Measurements from ENCODE around the gene CFAP251. TPM values are rescaled to one million over a fixed set of nuclear protein-coding genes. Genes with fewer than 3 reads are reported as not detected.
A peak's percentile ranks its signal among the peaks of the same experiment; 100 is the strongest.
"Not testable (repeated sequence)": the region's sequence is repeated elsewhere in the genome, so short reads cannot be mapped to it uniquely, and the experiment has no call there.

CFAP251 gene
- total RNA-seq, 4 donors from 2014 or later = 0.67 to 1.1 (median 0.95) TPM; not detected in 1

GRCh38 chr12:122040579-122041386 is 122.4 kb downstream of the CFAP251 start:
- DNase-seq = peak in 2 of 3 donors; percentile 72 to 76
- TF ChIP-seq POLR2A (IDR thresholded peaks at IDR 0.05) (no peak), CTCF (IDR thresholded peaks at IDR 0.05) (no peak)
- Histone ChIP-seq H3K4me3 (peak overlapping the region in 1 of 4 donors; percentile 3), H3K9me3 (no peaks in the 10 kb centered on the region), H3K27me3 (no peaks in the 10 kb centered on the region), H3K27ac (peak overlapping the region in 3 of 4 donors; percentile 24 to 42 (median 31)), H3K36me3 (peaks cover 0 to 17% (median 0%) of the 10 kb centered on the region in 3 donors), H3K4me1 (peaks cover 0 to 16% (median 0%) of the 10 kb centered on the region in 4 donors)

GRCh38 chr12:122041458-122041857 is 123.1 kb downstream of the CFAP251 start:
- not testable (repeated sequence) for DNase-seq, H3K9me3 ChIP-seq, H3K4me3 ChIP-seq, H3K27me3 ChIP-seq
- peak overlapping the region in 2 of 4 donors; percentile 31 to 42 for H3K27ac ChIP-seq
- H3K36me3 ChIP-seq = peaks cover 0 to 15% (median 0%) of the 10 kb centered on the region in 3 donors
- H3K4me1 ChIP-seq = peaks cover 0 to 16% (median 0%) of the 10 kb centered on the region in 4 donors

GRCh38 chr12:122042910-122043309 is 124.5 kb downstream of the CFAP251 start:
- Histone ChIP-seq H3K9me3 (no peaks in the 10 kb centered on the region), H3K27ac (no peak overlapping the region), H3K36me3 (peaks cover 0 to 9% (median 0%) of the 10 kb centered on the region in 3 donors), H3K27me3 (no peaks in the 10 kb centered on the region), H3K4me1 (peaks cover 0 to 16% (median 0%) of the 10 kb centered on the region in 4 donors), H3K4me3 (no peak overlapping the region)
- no peak for TF ChIP-seq CTCF (IDR thresholded peaks at IDR 0.05)
- no peak for TF ChIP-seq POLR2A (IDR thresholded peaks at IDR 0.05)
- DNase-seq = no peak

- peaks cover 0 to 16% (median 0%) of the 10 kb centered on the region in 4 donors for H3K4me1 ChIP-seq
- no peak for TF ChIP-seq CTCF (IDR thresholded peaks at IDR 0.05)
- no peak for TF ChIP-seq POLR2A (IDR thresholded peaks at IDR 0.05)
- H3K9me3 ChIP-seq = no peaks in the 10 kb centered on the region
- DNase-seq = no peak
- no peak overlapping the region for H3K4me3 ChIP-seq
- H3K36me3 ChIP-seq = peaks cover 0 to 9% (median 0%) of the 10 kb centered on the region in 3 donors
- no peaks in the 10 kb centered on the region for H3K27me3 ChIP-seq
- no peak overlapping the region for H3K27ac ChIP-seq
Measured at GRCh38 chr12:122043476-122043875, 125.1 kb downstream of the CFAP251 start.

- Histone ChIP-seq H3K9me3 (no peaks in the 10 kb centered on the region), H3K4me1 (peaks cover 0 to 13% (median 0%) of the 10 kb centered on the region in 4 donors), H3K36me3 (peaks cover 0 to 9% (median 0%) of the 10 kb centered on the region in 3 donors), H3K4me3 (no peak overlapping the region), H3K27ac (no peak overlapping the region), H3K27me3 (no peaks in the 10 kb centered on the region)
- DNase-seq = no peak
- no peak for TF ChIP-seq CTCF (IDR thresholded peaks at IDR 0.05)
Measured at GRCh38 chr12:122045262-122045661, 126.9 kb downstream of the CFAP251 start.

GRCh38 chr12:122046145-122046544 is 127.8 kb downstream of the CFAP251 start:
- Histone ChIP-seq H3K36me3 (peaks cover 0 to 9% (median 0%) of the 10 kb centered on the region in 3 donors), H3K9me3 (no peaks in the 10 kb centered on the region), H3K4me1 (peaks cover 0 to 8% (median 0%) of the 10 kb centered on the region in 4 donors), H3K27me3 (no peaks in the 10 kb centered on the region), H3K4me3 (no peak overlapping the region), H3K27ac (no peak overlapping the region)
- DNase-seq = no peak
- TF ChIP-seq CTCF (IDR thresholded peaks at IDR 0.05) = no peak
- TF ChIP-seq POLR2A (IDR thresholded peaks at IDR 0.05) = no peak
